Nephron (organoid): ENCODE results near the gene GABRG3.

ENCODE experiments used
- H3K27ac Mint-ChIP-seq, 3 experiments: 2 replicates each; pipeline ENCODE4 v1.8.0; 2020; ENCODE audit warnings: mixed read lengths in 3 of 3, mild to moderate bottlenecking in 2 of 3, moderate library complexity in 1 of 3
- H3K27me3 Mint-ChIP-seq: 2 replicates; pipeline ENCODE4 v1.8.0; 2021; ENCODE audit warnings: low read depth, mild to moderate bottlenecking, moderate library complexity, mixed read lengths
- H3K36me3 Mint-ChIP-seq: 2 replicates; pipeline ENCODE4 v1.8.0; 2020; ENCODE audit warnings: low read depth, mixed read lengths
- H3K4me1 Mint-ChIP-seq: 2 replicates; pipeline ENCODE4 v1.8.0; 2020; ENCODE audit warnings: mixed read lengths
- H3K4me3 Mint-ChIP-seq, 3 experiments: 2 replicates each; pipeline ENCODE4 v1.8.0; 2020; ENCODE audit warnings: mild to moderate bottlenecking in 3 of 3, mixed read lengths in 3 of 3, moderate library complexity in 2 of 3
- H3K9me3 Mint-ChIP-seq: 2 replicates; pipeline ENCODE4 v1.8.0; 2020; ENCODE audit warnings: mixed read lengths
- TF ChIP-seq, protein P1 (sequence below), 3 experiments: fragments of 200-600 bp; sonication (generic); IDR thresholded peaks; one replicate each; pipeline ENCODE4 v1.5.0; 2021; ENCODE audit warnings: antibody characterized with exemption in 3 of 3; ENCODE audit not compliant: unreplicated experiment in 3 of 3

GABRG3 gene

DNA sequence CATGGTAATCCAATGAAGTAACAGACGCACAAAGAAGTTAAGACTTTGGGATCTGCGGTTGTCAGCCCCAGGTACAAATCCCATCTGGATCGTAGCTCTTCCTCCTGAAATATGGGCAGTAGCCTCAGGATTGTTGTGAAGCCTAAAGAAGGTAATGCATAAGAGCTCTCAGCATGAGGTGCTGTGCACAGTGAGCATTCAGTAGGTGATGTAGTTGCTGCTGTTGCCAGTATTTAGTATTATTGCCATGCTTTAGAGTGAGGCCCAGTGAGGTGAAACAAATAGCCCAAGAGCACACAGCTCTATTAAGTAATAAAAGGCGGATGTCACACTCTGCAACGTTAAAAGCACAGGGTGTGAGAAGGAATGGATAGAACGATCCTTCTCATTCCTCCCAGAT, 225.7 kb downstream of the GABRG3 start:
- TF ChIP-seq, protein P1, sequence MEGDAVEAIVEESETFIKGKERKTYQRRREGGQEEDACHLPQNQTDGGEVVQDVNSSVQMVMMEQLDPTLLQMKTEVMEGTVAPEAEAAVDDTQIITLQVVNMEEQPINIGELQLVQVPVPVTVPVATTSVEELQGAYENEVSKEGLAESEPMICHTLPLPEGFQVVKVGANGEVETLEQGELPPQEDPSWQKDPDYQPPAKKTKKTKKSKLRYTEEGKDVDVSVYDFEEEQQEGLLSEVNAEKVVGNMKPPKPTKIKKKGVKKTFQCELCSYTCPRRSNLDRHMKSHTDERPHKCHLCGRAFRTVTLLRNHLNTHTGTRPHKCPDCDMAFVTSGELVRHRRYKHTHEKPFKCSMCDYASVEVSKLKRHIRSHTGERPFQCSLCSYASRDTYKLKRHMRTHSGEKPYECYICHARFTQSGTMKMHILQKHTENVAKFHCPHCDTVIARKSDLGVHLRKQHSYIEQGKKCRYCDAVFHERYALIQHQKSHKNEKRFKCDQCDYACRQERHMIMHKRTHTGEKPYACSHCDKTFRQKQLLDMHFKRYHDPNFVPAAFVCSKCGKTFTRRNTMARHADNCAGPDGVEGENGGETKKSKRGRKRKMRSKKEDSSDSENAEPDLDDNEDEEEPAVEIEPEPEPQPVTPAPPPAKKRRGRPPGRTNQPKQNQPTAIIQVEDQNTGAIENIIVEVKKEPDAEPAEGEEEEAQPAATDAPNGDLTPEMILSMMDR (IDR thresholded peaks at IDR 0.05; ENCODE audit: unreplicated experiment in 3 of 3): no peak
- Mint-ChIP-seq H3K36me3 (no peaks in the 10 kb centered on the region), H3K27me3 (peaks cover 4% of the 10 kb centered on the region), H3K27ac (no peak overlapping the region), H3K4me3 (no peak overlapping the region), H3K9me3 (peaks cover 29% of the 10 kb centered on the region), H3K4me1 (peaks cover 13% of the 10 kb centered on the region)

DNA sequence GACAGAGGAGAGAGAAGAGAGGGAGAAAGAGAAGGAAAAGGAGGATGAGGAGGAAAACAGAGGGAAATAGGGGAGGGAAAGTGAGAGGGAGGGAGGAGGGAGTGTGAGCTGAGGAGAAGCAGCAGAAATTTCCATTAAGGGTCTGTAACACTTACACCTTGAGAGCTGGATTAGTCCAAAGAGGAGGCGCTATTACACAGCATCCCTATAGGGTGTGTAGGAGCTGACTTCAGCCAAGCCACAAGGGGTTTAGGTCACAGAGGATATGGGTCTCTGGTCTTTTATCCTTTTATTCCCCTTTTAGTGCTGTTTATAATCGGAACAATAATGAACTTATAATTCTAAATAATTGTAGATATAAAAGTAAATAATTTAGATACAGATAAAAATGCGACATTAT, 230.4 kb downstream of the GABRG3 start:
- TF ChIP-seq, protein P1 (IDR thresholded peaks at IDR 0.05; ENCODE audit: unreplicated experiment in 3 of 3): no peak
- peaks cover 4% of the 10 kb centered on the region for H3K27me3 Mint-ChIP-seq
- peaks cover 13% of the 10 kb centered on the region for H3K4me1 Mint-ChIP-seq
- no peak overlapping the region for H3K4me3 Mint-ChIP-seq
- H3K27ac Mint-ChIP-seq: no peak overlapping the region
- peaks cover 4% of the 10 kb centered on the region for H3K9me3 Mint-ChIP-seq
- no peaks in the 10 kb centered on the region for H3K36me3 Mint-ChIP-seq

DNA sequence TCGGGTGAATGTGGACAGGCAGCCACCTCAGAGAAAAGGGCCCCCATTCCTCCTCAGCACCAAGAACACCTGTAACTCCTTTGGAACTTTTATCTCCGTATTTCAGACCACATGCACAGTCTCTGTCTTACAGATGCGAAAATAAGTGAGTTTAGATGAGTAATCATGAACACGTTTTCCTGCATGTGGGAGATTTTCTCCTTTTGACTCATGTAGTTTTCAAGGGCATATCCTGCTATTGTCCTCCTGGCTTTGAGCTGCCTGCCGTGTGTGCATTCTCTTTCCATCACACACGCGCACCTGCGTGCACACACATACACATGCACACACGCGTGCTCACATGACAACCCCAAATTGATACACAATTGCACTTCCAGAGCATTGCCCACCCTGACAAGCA, 239.2 kb downstream of the GABRG3 start:
- TF ChIP-seq, protein P1 (IDR thresholded peaks at IDR 0.05; ENCODE audit: unreplicated experiment in 3 of 3): no peak
- H3K4me1 Mint-ChIP-seq: no peaks in the 10 kb centered on the region
- peaks cover 4% of the 10 kb centered on the region for H3K9me3 Mint-ChIP-seq
- no peak overlapping the region for H3K27ac Mint-ChIP-seq
- H3K27me3 Mint-ChIP-seq: no peaks in the 10 kb centered on the region
- no peaks in the 10 kb centered on the region for H3K36me3 Mint-ChIP-seq
- no peak overlapping the region for H3K4me3 Mint-ChIP-seq

DNA sequence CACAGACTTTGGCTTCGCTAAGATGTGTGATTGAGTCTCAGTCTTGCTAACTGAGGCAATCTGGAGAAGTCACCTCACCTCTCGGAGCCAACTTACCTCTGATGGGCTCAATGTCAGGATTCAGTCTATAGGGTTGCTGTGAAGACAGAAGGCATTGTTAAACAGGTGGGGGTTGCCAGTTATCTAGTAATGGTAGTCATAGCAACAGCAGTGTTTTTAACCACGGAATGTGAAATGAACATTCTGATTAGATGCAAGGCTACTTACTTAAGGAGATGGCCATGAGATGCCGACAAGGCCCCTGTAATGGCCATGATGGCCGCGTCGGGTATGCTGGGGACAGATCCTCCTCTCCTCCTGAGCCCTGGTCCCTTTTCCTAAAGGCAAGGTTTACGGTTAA, 243.1 kb downstream of the GABRG3 start:
- H3K4me1 Mint-ChIP-seq: no peaks in the 10 kb centered on the region
- H3K9me3 Mint-ChIP-seq: peaks cover 4% of the 10 kb centered on the region
- TF ChIP-seq, protein P1 (IDR thresholded peaks at IDR 0.05; ENCODE audit: unreplicated experiment in 3 of 3): no peak
- no peak overlapping the region for H3K27ac Mint-ChIP-seq
- peaks cover 4% of the 10 kb centered on the region for H3K27me3 Mint-ChIP-seq
- no peak overlapping the region for H3K4me3 Mint-ChIP-seq
- H3K36me3 Mint-ChIP-seq: no peaks in the 10 kb centered on the region

DNA sequence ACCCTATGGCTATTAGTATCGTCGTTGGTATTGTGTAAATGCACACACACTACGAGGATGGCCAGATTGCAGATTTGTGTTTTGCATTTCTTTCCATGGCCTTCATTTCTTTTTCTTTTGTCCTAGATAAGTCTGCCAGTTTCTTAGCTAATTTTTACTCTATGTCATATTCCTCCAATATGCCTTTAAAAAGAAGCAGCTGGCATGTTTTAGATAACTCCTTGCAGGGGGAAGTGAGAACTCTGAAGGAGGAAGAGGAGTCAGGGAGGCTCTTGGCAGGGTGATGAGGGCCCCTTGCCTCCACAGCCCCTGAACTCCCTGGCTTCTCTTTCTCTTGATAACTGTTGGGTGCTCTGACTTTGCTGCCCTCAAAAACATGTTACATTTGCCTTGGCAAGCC, 244.0 kb downstream of the GABRG3 start:
- no peaks in the 10 kb centered on the region for H3K4me1 Mint-ChIP-seq
- no peak overlapping the region for H3K4me3 Mint-ChIP-seq
- H3K27ac Mint-ChIP-seq: no peak overlapping the region
- H3K9me3 Mint-ChIP-seq: peaks cover 4% of the 10 kb centered on the region
- TF ChIP-seq, protein P1 (IDR thresholded peaks at IDR 0.05; ENCODE audit: unreplicated experiment in 3 of 3): no peak
- H3K36me3 Mint-ChIP-seq: no peaks in the 10 kb centered on the region
- peaks cover 4% of the 10 kb centered on the region for H3K27me3 Mint-ChIP-seq

DNA sequence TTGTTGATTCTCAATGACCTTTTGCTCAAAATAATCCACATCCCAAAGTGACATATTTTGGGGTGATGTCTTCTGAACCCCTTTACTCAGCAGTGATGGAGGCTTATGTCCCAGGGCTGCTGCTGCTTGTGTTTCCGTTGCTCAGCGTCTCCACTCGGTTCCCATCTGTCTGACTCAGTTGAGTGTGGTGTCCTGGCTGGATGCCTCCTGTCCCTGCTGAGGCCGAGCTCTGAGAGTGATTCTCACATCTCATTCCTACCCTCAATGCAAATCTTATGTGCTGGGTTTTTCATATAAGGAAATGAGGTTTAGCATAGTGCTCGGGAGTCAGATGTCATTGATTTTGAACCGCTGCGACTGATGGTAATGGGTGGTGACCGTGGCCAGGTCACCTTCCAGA, 247.4 kb downstream of the GABRG3 start:
- no peaks in the 10 kb centered on the region for H3K4me1 Mint-ChIP-seq
- no peaks in the 10 kb centered on the region for H3K9me3 Mint-ChIP-seq
- no peak overlapping the region for H3K27ac Mint-ChIP-seq
- TF ChIP-seq, protein P1 (IDR thresholded peaks at IDR 0.05; ENCODE audit: unreplicated experiment in 3 of 3): no peak
- no peaks in the 10 kb centered on the region for H3K36me3 Mint-ChIP-seq
- H3K4me3 Mint-ChIP-seq: no peak overlapping the region
- peaks cover 4% of the 10 kb centered on the region for H3K27me3 Mint-ChIP-seq
